NCI-H524 treated with DMSO at 0.1 percent for 48 hours (cell line): ENCODE measurements around the gene LIN54.
"Not testable (repeated sequence)": the region's sequence is repeated elsewhere in the genome, so short reads cannot be mapped to it uniquely, and the experiment has no call there.

Experiments used
- DNase-seq: peaks from one replicate; lab custom pipeline; 2025; lab: John Stamatoyannopoulos, UW

Gene LIN54

GRCh38 chr4:83012200-83012686 lies 1.6 kb upstream of the LIN54 start:
- DNase-seq: no peak

GRCh38 chr4:83011689-83012199 lies 1.1 kb upstream of the LIN54 start:
- no peak for DNase-seq

DNA sequence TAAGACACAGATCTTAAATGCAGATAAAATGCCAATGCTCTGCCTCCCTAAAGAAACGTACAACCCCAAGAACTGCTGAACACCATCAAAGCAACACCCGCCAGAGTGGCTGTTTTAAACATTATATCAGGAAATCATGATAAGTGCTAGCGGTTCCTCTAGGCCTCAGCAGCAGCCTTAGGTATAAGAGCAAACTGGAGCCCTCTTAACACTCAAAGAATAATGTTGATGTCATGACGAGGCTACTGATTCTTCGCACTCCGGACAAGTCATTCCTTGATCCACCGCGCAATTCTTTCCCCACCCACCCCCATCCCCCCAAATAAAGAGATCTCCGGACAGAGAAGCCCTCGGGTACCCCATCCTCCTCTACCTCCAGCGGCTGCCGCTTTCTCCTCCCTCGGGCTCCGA lies 507 bp downstream of the LIN54 start:
- DNase-seq: no peak

DNA sequence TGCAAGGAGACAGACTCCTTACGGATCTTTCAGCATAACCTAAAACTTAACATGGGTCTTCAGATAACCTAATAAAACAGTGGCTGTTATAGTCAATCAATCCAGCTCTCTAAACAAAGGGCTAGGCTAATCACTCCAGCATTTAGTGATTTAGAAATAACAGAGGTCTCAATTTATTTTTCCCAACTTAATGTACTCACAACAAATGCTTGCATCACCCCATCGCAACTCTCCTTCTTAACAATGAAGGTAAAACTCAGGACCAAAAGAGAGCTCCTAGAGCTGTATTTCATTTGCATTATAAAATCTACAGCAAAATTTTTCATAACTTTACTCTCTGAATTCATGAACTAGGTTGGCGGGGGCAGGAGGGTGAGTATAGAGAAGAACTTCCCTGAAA lies 1.1 kb downstream of the LIN54 start:
- no peak for DNase-seq

DNA sequence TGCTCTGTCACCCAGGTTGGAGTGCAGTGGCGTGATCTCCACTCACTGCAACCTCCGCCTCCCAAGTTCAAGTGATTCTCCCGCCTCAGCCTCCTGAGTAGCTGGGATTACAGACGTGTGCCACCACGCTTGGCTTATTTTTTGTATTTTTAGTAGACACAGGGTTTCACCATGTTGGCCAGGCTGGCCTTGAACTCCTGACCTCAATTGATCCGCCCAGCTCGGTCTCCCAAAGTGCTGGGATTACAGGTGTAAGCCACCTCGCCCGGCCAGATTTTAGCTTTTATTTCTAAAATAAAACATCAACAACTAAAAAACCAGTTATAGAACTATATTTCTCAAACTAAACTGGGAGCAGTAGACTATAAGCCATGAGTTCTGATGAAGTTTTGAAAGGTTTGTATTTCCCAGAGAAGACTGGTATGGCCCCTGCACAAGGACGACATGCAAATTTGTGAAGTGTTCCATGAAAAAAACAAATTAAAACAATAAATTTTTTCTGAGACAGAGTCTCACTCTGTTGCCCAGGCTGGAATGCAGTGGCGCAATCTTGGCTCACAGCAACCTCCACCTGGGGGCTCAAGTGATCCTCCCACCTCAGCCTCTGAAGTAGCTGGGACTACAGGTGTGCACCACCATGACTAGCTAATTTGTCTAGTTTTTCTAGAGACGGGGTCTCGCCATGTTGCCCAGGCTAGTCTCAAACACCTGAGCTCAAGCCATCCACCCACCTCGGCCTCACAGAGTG lies 7.4 kb downstream of the LIN54 start:
- DNase-seq: not testable (repeated sequence)

DNA sequence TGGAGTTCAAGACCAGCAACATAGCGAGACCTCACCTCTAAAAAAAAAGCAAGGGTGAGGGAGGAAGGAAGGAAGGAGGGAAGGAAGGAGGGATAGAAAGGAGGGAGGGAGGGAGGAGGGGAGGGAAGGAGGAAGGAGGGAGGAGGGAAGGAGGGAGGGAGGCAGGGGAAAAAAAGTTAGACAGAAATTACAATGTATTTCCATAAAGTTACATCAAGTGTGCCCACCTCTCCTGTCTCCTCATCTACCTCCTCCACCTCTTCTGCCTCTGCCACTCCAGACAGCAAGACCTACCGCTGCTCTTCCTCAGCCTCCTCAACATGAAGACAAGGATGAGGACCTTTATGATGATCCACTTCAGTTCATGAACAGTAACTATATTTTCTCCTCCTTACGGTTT lies 8.3 kb downstream of the LIN54 start:
- no peak for DNase-seq

- no peak for DNase-seq
These were observed 11.7 kb downstream of the LIN54 start for GRCh38 chr4:82998898-82999297.

- no peak for DNase-seq
These were observed 15.8 kb downstream of the LIN54 start for GRCh38 chr4:82994834-82995233.

DNA sequence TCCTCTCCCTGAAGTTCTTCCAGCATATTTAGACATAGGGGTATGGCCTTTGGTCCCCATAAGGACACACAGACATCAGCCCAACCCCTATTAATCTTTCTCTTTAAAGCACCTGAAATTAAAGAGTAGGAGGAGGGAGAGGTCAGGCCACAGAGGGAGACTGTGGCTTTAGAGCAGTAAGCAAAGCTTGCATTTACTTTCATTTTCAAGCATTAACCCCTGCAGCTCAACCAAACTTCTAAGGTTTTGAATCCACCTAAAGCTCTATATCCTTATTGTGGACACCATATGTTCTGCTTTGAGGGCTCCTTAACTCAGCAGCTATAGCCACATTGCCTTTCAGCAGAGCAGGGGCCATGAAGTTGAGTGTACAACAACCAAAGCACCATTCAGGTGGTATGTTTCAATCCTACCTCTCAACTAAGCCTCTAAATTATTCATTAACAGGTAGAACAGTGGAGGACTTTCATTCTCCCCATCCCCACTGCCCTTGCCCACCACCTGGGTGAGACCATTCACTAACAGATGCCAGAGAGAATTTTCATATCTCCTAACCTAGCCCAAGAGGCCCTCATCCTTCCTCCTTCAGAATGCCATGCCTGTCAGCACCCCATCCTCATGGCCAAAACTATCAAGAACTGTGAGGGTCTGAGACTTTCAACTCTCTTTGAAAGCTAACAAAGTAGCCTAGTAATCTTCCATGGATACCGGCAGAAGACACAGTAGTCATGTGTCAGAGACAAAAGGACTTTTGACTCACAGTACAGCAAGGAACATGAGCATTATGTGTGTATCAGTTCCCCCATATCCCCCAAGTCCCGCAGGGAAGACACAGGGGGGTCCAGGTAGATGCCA lies 20.8 kb downstream of the LIN54 start:
- DNase-seq: no peak

DNA sequence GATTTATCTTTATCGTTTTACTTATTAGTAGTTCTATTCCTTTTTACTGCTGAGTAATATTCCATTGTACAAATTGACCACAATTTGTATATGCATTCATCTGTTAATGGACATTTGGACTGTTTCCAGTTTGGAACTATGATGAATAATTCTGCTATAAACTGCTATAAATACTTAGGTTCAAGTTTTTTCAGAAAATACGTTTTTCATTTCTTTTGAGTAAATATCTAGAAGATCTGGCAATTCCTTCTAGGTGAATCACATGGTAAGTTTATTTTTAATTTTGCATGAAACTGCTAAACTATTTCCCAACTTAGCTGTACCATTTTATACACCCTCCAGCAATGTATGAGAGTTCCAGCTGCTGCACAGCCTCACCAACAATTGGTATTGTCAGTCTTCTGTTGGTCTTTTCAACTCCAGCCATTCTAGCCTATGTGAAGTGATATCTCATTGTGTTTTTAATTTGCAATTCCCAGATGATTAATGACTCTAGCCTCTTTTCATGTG lies 22.2 kb downstream of the LIN54 start:
- DNase-seq: no peak

DNA sequence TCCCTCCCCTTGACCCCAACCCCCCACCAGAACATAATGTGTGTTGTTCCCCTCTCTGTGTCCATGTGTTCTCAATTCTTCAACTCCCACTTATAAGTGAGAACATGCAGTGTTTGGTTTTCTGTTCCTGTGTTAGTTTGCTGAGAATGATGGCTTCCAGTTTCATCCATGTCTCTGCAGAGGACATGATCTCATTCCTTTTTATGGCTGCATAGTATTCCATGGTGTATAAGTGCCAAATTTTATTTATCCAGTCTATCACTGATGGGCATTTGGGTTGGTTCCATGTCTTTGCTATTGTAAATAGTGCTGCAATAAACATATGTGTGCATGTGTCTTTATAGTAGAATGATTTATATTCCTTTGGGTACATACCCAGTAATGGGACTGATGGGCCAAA lies 23.1 kb downstream of the LIN54 start:
- not testable (repeated sequence) for DNase-seq

DNA sequence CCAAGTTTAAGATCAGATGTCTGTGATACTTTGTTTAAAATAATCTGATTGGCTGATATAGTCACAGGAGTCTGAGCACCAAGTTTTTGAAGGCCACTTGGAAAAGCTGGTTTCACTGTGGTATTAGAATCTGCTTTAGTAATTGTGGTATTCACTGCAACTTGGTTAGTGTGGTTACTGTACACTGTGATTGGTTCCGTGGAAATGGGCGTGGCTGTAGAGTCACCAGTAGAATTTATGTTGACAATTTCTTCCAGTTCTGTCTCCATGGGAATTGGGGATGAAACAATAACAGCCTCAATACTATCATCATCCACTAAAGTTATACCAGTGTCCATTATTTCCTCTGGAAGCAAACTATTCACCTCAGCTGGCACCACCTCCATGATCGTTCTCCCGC lies 26.2 kb downstream of the LIN54 start:
- no peak for DNase-seq

- DNase-seq: no peak
These were observed 27.2 kb downstream of the LIN54 start for GRCh38 chr4:82983444-82983843.

DNA sequence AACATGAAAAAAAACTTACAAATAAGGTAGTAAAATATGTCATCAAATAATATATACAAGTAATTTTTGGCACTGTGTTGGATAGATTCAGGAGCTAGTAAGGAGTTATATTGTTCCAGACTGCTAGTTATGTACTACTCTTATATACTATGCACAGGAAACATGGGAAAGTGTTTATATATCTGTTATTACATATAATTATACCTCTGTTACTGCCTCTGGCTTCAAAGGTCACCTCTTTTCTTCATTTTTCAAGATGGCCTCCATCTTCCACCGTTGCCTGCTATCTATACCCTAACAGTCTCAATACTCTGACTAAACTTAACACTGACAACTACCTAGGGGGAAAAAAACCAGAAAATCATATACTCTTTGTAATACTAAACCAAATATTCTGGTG lies 29.5 kb downstream of the LIN54 start:
- no peak for DNase-seq

DNA sequence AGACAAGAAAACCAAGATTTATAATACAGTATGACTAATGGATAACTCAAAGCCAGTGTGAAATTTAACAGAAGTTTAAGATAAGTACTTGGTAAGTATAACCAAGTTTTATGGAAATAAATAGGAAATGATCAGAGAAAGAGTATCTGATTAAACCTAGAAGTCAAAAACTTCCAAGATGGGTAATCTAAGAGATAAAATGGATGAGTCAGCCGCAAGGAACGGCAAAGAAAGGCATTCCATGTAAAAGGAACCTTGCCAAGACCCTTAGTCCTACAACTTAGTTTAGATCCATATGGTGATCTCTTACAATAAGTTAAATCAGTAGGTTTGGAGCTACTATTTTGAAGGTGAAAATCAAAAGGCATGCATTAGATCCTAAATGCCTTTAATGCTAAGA lies 34.8 kb downstream of the LIN54 start:
- no peak for DNase-seq

DNA sequence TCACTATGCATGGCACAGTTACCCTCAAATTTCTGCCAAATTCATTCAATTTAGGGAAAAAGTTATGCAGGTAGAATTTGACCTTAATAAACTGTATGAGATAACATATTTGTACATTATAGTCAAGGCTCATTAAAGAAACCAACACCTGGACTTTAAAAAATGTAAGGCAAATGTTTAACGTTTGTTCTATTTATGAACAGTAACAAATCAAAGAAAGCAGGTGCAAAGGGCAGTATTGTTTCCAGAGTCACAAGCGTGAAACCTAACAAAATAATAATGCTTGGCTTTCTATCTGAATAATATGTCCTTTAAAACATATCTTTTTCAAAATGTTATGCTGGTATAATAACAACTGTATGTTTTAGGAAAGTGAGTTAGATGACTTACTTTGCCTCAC lies 41.2 kb downstream of the LIN54 start:
- DNase-seq: no peak

DNA sequence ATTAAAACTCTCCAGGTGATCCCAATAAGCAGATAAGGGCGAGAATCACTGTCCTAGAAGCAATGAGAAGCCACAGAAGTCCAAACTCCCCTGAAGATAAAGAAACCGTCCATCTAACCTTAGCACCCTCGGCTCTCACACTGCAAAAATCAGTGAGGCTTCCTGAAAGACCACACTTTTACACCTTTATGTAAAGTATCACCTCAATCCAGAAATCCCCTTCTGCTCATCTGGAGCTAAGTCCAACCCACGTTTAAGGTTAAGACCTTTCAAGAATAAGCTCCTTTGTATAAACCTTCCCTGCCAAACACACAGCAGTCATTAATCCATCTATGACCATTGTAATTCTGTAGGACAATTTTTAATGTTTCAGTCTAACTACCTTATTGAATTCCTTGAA lies 41.7 kb downstream of the LIN54 start:
- no peak for DNase-seq

DNA sequence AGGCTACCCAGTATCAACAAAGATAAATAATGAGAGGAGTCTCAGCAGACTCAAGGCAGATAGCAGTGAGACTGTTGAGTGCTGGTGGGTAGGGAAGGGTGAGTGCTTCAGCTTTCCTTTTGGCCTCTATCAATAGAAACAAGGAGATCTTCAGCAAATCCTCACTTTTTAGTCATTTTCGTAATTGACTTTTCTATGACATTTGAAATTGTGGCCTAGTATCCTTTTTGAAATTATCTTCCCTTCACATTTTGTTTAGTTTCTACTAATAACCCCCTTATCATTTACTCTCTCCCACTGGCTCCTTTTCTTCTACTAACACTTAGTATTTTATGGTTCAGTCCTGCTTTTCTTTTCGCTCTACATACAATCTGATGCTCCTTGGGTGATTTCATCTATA lies 44.9 kb downstream of the LIN54 start:
- no peak for DNase-seq

GRCh38 chr4:82957045-82957444 lies 53.6 kb downstream of the LIN54 start:
- no peak for DNase-seq

GRCh38 chr4:82954212-82954611 lies 56.4 kb downstream of the LIN54 start:
- DNase-seq: no peak

- DNase-seq: no peak
These were observed 59.4 kb downstream of the LIN54 start for GRCh38 chr4:82951196-82951595.

GRCh38 chr4:82948647-82949204 lies 61.9 kb downstream of the LIN54 start:
- DNase-seq: no peak

DNA sequence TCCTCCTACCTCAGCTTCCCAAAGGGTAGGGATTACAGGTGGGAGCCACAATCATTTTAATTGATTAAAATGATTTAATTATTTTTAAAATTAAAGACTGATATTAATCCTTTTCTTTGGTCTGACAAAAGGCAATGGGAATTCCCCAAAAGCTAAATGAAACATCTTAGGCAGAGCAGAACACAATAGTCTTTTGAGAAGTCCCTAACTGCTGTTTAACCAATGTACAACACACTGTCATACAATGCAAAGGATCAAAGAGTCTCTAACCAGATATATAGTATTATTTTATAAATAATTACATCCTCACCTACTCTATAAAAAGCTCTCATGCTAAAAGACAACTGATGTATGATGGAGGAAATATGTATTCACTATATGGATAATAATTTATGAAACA lies 63.1 kb downstream of the LIN54 start:
- DNase-seq: no peak
